Osteoblast (primary cell): ENCODE results near the gene TPP1. TPM values are rescaled to one million over a fixed set of nuclear protein-coding genes. Genes with fewer than 3 reads are reported as not detected.

Experiments
- DNase-seq: peaks from one replicate; pipeline ENCODE4 v3.0.0; 2011; ENCODE audit warnings: low spot score, mixed read lengths; ENCODE audit not compliant: insufficient read length; ENCODE audit errors: missing footprints
- H2AFZ ChIP-seq: 2 replicates; pipeline ENCODE4 v1.6.0; 2011; ENCODE audit warnings: mild to moderate bottlenecking, low read length
- H3K27ac ChIP-seq: 2 replicates; pipeline ENCODE4 v1.5.1; 2011; ENCODE audit warnings: mild to moderate bottlenecking, low read depth, low read length, moderate library complexity
- H3K27me3 ChIP-seq: 2 replicates; pipeline ENCODE4 v1.6.0; 2012; ENCODE audit warnings: mild to moderate bottlenecking, control low read depth, inconsistent platforms, low read length, moderate library complexity; ENCODE audit not compliant: insufficient read depth
- H3K36me3 ChIP-seq: 2 replicates; pipeline ENCODE4 v1.5.1; 2011; ENCODE audit warnings: mild to moderate bottlenecking, low read length, control low read depth, moderate library complexity; ENCODE audit not compliant: insufficient read depth
- H3K4me1 ChIP-seq: 2 replicates; pipeline ENCODE4 v1.5.1; 2011; ENCODE audit warnings: mild to moderate bottlenecking, low read length, control low read depth, moderate library complexity; ENCODE audit not compliant: insufficient read depth
- H3K4me2 ChIP-seq: 2 replicates; pipeline ENCODE4 v1.6.0; 2011; ENCODE audit warnings: mild to moderate bottlenecking, low read length; ENCODE audit not compliant: insufficient read depth
- H3K4me3 ChIP-seq: fragments of 200-600 bp; sonication (generic); 3 replicates; pipeline ENCODE4 v1.5.1; 2012; ENCODE audit warnings: mild to moderate bottlenecking, low read length, inconsistent platforms; ENCODE audit not compliant: insufficient read depth
- H3K79me2 ChIP-seq: 2 replicates; pipeline ENCODE4 v1.6.0; 2012; ENCODE audit warnings: mild to moderate bottlenecking, low read length, control low read depth, inconsistent platforms; ENCODE audit not compliant: insufficient read depth
- H3K9me3 ChIP-seq: 2 replicates; pipeline ENCODE4 v1.5.1; 2011; ENCODE audit warnings: low read depth, low read length, control low read depth
- H4K20me1 ChIP-seq: 2 replicates; pipeline ENCODE4 v1.6.0; 2012; ENCODE audit warnings: mild to moderate bottlenecking, low read length, control low read depth; ENCODE audit not compliant: insufficient read depth
- total RNA-seq: library from RNA; depleted of rRNA; stranded (reverse); fragments of >200 nt; gene quantifications from 2 replicates; pipeline ENCODE4 v1.2.3, GENCODE V29; 2012
- TF ChIP-seq, protein P1 (sequence below): IDR thresholded peaks from 2 replicates; pipeline ENCODE4 v1.5.1; 2011; ENCODE audit warnings: mild to moderate bottlenecking, low read depth, low read length, moderate library complexity; ENCODE audit errors: extremely low read depth

Gene TPP1
- total RNA-seq, 1 donor, result 127 TPM

GRCh38 chr11:6630632-6631291 is 11.5 kb upstream of the TPP1 start:
- Histone ChIP-seq H3K9me3 (no peaks in the 10 kb centered on the region), H3K27me3 (no peaks in the 10 kb centered on the region), H3K79me2 (no peaks in the 10 kb centered on the region), H3K4me2 (no peak overlapping the region), H3K27ac (no peak overlapping the region), H3K36me3 (no peaks in the 10 kb centered on the region), H2AFZ (no peak overlapping the region), H4K20me1 (no peaks in the 10 kb centered on the region), H3K4me3 (no peak overlapping the region), H3K4me1 (peaks cover 6% of the 10 kb centered on the region)
- TF ChIP-seq, protein P1, sequence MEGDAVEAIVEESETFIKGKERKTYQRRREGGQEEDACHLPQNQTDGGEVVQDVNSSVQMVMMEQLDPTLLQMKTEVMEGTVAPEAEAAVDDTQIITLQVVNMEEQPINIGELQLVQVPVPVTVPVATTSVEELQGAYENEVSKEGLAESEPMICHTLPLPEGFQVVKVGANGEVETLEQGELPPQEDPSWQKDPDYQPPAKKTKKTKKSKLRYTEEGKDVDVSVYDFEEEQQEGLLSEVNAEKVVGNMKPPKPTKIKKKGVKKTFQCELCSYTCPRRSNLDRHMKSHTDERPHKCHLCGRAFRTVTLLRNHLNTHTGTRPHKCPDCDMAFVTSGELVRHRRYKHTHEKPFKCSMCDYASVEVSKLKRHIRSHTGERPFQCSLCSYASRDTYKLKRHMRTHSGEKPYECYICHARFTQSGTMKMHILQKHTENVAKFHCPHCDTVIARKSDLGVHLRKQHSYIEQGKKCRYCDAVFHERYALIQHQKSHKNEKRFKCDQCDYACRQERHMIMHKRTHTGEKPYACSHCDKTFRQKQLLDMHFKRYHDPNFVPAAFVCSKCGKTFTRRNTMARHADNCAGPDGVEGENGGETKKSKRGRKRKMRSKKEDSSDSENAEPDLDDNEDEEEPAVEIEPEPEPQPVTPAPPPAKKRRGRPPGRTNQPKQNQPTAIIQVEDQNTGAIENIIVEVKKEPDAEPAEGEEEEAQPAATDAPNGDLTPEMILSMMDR, result no peak
- no peak for DNase-seq

GRCh38 chr11:6629892-6630631 is 10.8 kb upstream of the TPP1 start:
- Histone ChIP-seq H3K36me3 (no peaks in the 10 kb centered on the region), H3K4me3 (no peak overlapping the region), H3K4me1 (no peaks in the 10 kb centered on the region), H3K27me3 (no peaks in the 10 kb centered on the region), H2AFZ (no peak overlapping the region), H4K20me1 (no peaks in the 10 kb centered on the region), H3K9me3 (no peaks in the 10 kb centered on the region), H3K79me2 (no peaks in the 10 kb centered on the region), H3K27ac (no peak overlapping the region), H3K4me2 (no peak overlapping the region)
- peak; percentile 68 for DNase-seq
- TF ChIP-seq, protein P1, result no peak

GRCh38 chr11:6629573-6629891 is 10.3 kb upstream of the TPP1 start:
- no peaks in the 10 kb centered on the region for H3K36me3 ChIP-seq
- H3K79me2 ChIP-seq, result no peaks in the 10 kb centered on the region
- H3K27me3 ChIP-seq, result no peaks in the 10 kb centered on the region
- no peak for DNase-seq
- TF ChIP-seq, protein P1, result no peak
- no peaks in the 10 kb centered on the region for H3K9me3 ChIP-seq
- H2AFZ ChIP-seq, result no peak overlapping the region
- H3K4me1 ChIP-seq, result no peaks in the 10 kb centered on the region
- no peak overlapping the region for H3K4me3 ChIP-seq
- H3K27ac ChIP-seq, result no peak overlapping the region
- H4K20me1 ChIP-seq, result no peaks in the 10 kb centered on the region
- H3K4me2 ChIP-seq, result no peak overlapping the region

DNA sequence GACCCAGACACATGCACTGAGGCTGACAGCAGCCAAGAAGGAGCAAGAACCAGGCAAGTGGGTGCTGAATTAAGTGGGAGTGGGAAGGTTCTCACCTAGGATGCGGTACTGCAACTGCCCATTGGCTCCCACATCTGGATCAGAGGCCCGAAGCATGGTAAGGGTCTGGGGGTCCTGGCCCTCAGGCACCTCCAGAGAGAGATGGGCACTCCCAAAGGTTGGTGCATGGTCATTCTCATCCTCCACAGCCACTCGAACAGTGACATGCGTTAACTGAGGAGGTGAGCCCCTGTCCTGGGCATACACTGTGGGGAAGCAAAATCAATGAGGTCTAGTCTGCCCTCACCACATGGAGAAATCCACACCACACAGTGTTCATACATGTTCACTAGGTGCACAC is 9.3 kb upstream of the TPP1 start:
- no peak overlapping the region for H3K4me3 ChIP-seq
- no peak overlapping the region for H3K27ac ChIP-seq
- TF ChIP-seq, protein P1, result no peak
- no peaks in the 10 kb centered on the region for H3K27me3 ChIP-seq
- H3K4me1 ChIP-seq, result no peaks in the 10 kb centered on the region
- no peak overlapping the region for H2AFZ ChIP-seq
- no peaks in the 10 kb centered on the region for H3K36me3 ChIP-seq
- H4K20me1 ChIP-seq, result no peaks in the 10 kb centered on the region
- no peak overlapping the region for H3K4me2 ChIP-seq
- no peaks in the 10 kb centered on the region for H3K79me2 ChIP-seq
- H3K9me3 ChIP-seq, result no peaks in the 10 kb centered on the region
- no peak for DNase-seq
